Stomach (tissue), 4 donors: ENCODE measurements around the gene ZDHHC20.

Experiments used
- CTCF ChIP-seq, 7 experiments: fragments of 450-650 bp in 4 of 7; fragments of 200-600 bp in 3 of 7; sonication (generic) in 3 of 7; IDR thresholded peaks; one replicate each; pipeline ENCODE4 v1.5.1; 2016 to 2019; ENCODE audit warnings: antibody characterized with exemption in 7 of 7, control low read depth in 2 of 7, mild to moderate bottlenecking in 1 of 7
- EP300 ChIP-seq: sonication (generic); formaldehyde crosslinking; IDR thresholded peaks from one replicate; pipeline ENCODE4 v1.6.1; 2017; ENCODE audit warnings: antibody characterized with exemption
- POLR2A ChIP-seq, 4 donors: fragments of 450-650 bp; IDR thresholded peaks; one replicate each; pipeline ENCODE4 v1.6.1; 2016; ENCODE audit warnings: antibody characterized with exemption in 4 of 4, control low read depth in 2 of 4, mild to moderate bottlenecking in 1 of 4, moderate library complexity in 1 of 4
- POLR2AphosphoS5 ChIP-seq, 3 donors: sonication (generic); formaldehyde crosslinking; IDR thresholded peaks; one replicate each; pipeline ENCODE4 v1.6.1; 2016; ENCODE audit warnings: antibody characterized with exemption in 3 of 3

GRCh38 chr13:21336609-21337349 lies 122.3 kb downstream of the ZDHHC20 start:
- TF ChIP-seq CTCF (IDR thresholded peaks at IDR 0.05) (no peak), POLR2A (IDR thresholded peaks at IDR 0.05) (no peak), EP300 (no peak), POLR2AphosphoS5 (IDR thresholded peaks at IDR 0.05) (no peak)
